ENCODE results near the gene COL26A1. TPM values are rescaled to one million over a fixed set of nuclear protein-coding genes. Genes with fewer than 3 reads are reported as not detected.

The COL26A1 gene
- total RNA-seq, 4 donors from 2014 or later = not detected

- Histone ChIP-seq H3K4me1 (no peaks in the 10 kb centered on the region), H3K9me3 (no peaks in the 10 kb centered on the region), H3K27me3 (no peaks in the 10 kb centered on the region), H3K4me3 (no peak overlapping the region), H3K27ac (no peak overlapping the region), H3K36me3 (no peaks in the 10 kb centered on the region)
- in situ Hi-C loops (cut with MboI; ENCODE audit: low pct_ligation_motif_present in 1 of 4, low pct_unique_long_range_greater_than_20kb in 1 of 4, low sequenced_read_pairs in 3 of 4) = no loop called here
- DNase-seq = no peak
- WGBS, 2 donors (ENCODE audit: low coverage in 1 of 2) = 77% methylated on average over 5 of the region's 5 CpGs; no CpG with 5 or more reads in 1 of the 2 donors
- intact Hi-C loops (cut with DNase I; ENCODE audit: low total_unique reads) = no loop called here
- no peak for TF ChIP-seq POLR2AphosphoS5 (IDR thresholded peaks at IDR 0.05)
- no peak for TF ChIP-seq EP300 (IDR thresholded peaks at IDR 0.05; ENCODE audit: low read depth)
- no peak for TF ChIP-seq CTCF (IDR thresholded peaks at IDR 0.05)
- no peak for TF ChIP-seq POLR2A (IDR thresholded peaks at IDR 0.05)
Measured at GRCh38 chr7:101465131-101465530, 102.5 kb downstream of the COL26A1 start.

GRCh38 chr7:101465576-101466196 lies 103.0 kb downstream of the COL26A1 start:
- TF ChIP-seq POLR2AphosphoS5 (IDR thresholded peaks at IDR 0.05) (no peak), POLR2A (IDR thresholded peaks at IDR 0.05) (no peak), CTCF (IDR thresholded peaks at IDR 0.05) (no peak), EP300 (IDR thresholded peaks at IDR 0.05; ENCODE audit: low read depth) (no peak)
- Histone ChIP-seq H3K9me3 (no peaks in the 10 kb centered on the region), H3K27ac (no peak overlapping the region), H3K4me3 (no peak overlapping the region), H3K27me3 (no peaks in the 10 kb centered on the region), H3K36me3 (no peaks in the 10 kb centered on the region), H3K4me1 (no peaks in the 10 kb centered on the region)
- 61% methylated on average over 9 of the region's 9 CpGs; no CpG with 5 or more reads in 1 of the 2 donors for WGBS, 2 donors (ENCODE audit: low coverage in 1 of 2)
- intact Hi-C loops (cut with DNase I; ENCODE audit: low total_unique reads) = no loop called here
- no peak for DNase-seq
- in situ Hi-C loops (cut with MboI; ENCODE audit: low pct_ligation_motif_present in 1 of 4, low pct_unique_long_range_greater_than_20kb in 1 of 4, low sequenced_read_pairs in 3 of 4) = no loop called here

- TF ChIP-seq CTCF (IDR thresholded peaks at IDR 0.05) (no peak), POLR2A (IDR thresholded peaks at IDR 0.05) (no peak)
- no peak for DNase-seq
- H3K36me3 ChIP-seq = no peaks in the 10 kb centered on the region
- no peak overlapping the region for H3K4me3 ChIP-seq
- WGBS, 2 donors (ENCODE audit: low coverage in 1 of 2) = 45 to 55% methylated on average over 2 to 4 of the region's 6 CpGs
- in situ Hi-C loops (cut with MboI; ENCODE audit: low pct_ligation_motif_present in 1 of 4, low pct_unique_long_range_greater_than_20kb in 1 of 4, low sequenced_read_pairs in 3 of 4) = no loop called here
- no peaks in the 10 kb centered on the region for H3K27me3 ChIP-seq
- intact Hi-C loops (cut with DNase I; ENCODE audit: low total_unique reads) = no loop called here
- no peaks in the 10 kb centered on the region for H3K4me1 ChIP-seq
- H3K9me3 ChIP-seq = no peaks in the 10 kb centered on the region
- no peak overlapping the region for H3K27ac ChIP-seq
Measured at GRCh38 chr7:101466871-101467270, 104.2 kb downstream of the COL26A1 start.

GRCh38 chr7:101468546-101469275 lies 106.0 kb downstream of the COL26A1 start:
- no peak for DNase-seq
- Histone ChIP-seq H3K27ac (no peak overlapping the region), H3K27me3 (no peaks in the 10 kb centered on the region), H3K4me3 (no peak overlapping the region), H3K36me3 (no peaks in the 10 kb centered on the region), H3K4me1 (no peaks in the 10 kb centered on the region), H3K9me3 (no peaks in the 10 kb centered on the region)
- 64 to 65% methylated on average over 8 to 13 of the region's 14 CpGs for whole genome bisulfite sequencing, 2 donors (ENCODE audit: low coverage in 1 of 2)
- in situ Hi-C loops (cut with MboI; ENCODE audit: low pct_ligation_motif_present in 1 of 4, low pct_unique_long_range_greater_than_20kb in 1 of 4, low sequenced_read_pairs in 3 of 4) (no loop called here), intact Hi-C loops (cut with DNase I; ENCODE audit: low total_unique reads) (no loop called here)
- TF ChIP-seq CTCF (IDR thresholded peaks at IDR 0.05) (no peak), EP300 (IDR thresholded peaks at IDR 0.05; ENCODE audit: low read depth) (no peak), POLR2AphosphoS5 (IDR thresholded peaks at IDR 0.05) (no peak), POLR2A (IDR thresholded peaks at IDR 0.05) (no peak)

Measured in transverse colon (tissue), 4 donors.